SK-N-SH (cell line): Measurements from ENCODE around the gene EOGT. TPM values are rescaled to one million over a fixed set of nuclear protein-coding genes. Genes with fewer than 3 reads are reported as not detected.

ENCODE experiments used
- CTCF ChIA-PET: fragments of 300-600, 350-600 bp; formaldehyde crosslinking; extraction: SDS; loops from one replicate; lab custom pipeline; 2021; lab: Yijun Ruan, JAX
- POLR2A ChIA-PET: fragments of 350-600 bp; sonication (Branson Sonifier 250); formaldehyde crosslinking; extraction: SDS; loops from one replicate; lab custom pipeline; 2020; ENCODE audit warnings: antibody characterized with exemption, inconsistent platforms; lab: Yijun Ruan, JAX
- DNase-seq: peaks from one replicate; pipeline ENCODE4 v3.0.0; 2012
- H2AFZ ChIP-seq: fragments of 200-600 bp; sonication (generic); 2 replicates; pipeline ENCODE4 v1.8.1; 2016; ENCODE audit warnings: antibody characterized with exemption, mild to moderate bottlenecking, low read depth
- H3F3A ChIP-seq: fragments of 200-600 bp; sonication (generic); replicated peaks from 2 replicates; pipeline ENCODE3; 2016; ENCODE audit warnings: antibody characterized with exemption, mild to moderate bottlenecking; ENCODE audit not compliant: insufficient read depth
- H3K27ac ChIP-seq, 2 experiments: fragments of 200-500 bp in 1 of 2; fragments of 200-600 bp in 1 of 2; sonication (Bioruptor generic) in 1 of 2; sonication (generic), shearing (Covaris generic) in 1 of 2; 2 replicates each; pipeline versions ENCODE4 v1.5.1 to v1.6.1; 2014 to 2016; ENCODE audit warnings: low read depth in 2 of 2, inconsistent platforms in 1 of 2, low read length in 1 of 2, mild to moderate bottlenecking in 1 of 2, mixed read lengths in 1 of 2
- H3K27me3 ChIP-seq: fragments of 200-600 bp; sonication (generic), shearing (Covaris generic); 2 replicates; pipeline ENCODE4 v1.6.1; 2016; ENCODE audit warnings: mixed run types; ENCODE audit not compliant: insufficient read depth
- H3K36me3 ChIP-seq, 2 experiments: fragments of 200-500 bp in 1 of 2; fragments of 200-600 bp in 1 of 2; sonication (Bioruptor generic) in 1 of 2; sonication (generic) in 1 of 2; replicated peaks in 1 of 2; 2 replicates each; pipeline versions ENCODE3 to v1.5.1; 2014 to 2016; ENCODE audit warnings: low read length in 1 of 2, mild to moderate bottlenecking in 1 of 2; ENCODE audit not compliant: insufficient read depth in 2 of 2, control insufficient read depth in 1 of 2
- H3K4me1 ChIP-seq, 2 experiments: fragments of 200-500 bp in 1 of 2; fragments of 200-600 bp in 1 of 2; sonication (Bioruptor generic) in 1 of 2; sonication (generic), shearing (Covaris generic) in 1 of 2; 2 replicates each; pipeline versions ENCODE4 v1.5.1 to v1.6.1; 2014 to 2016; ENCODE audit warnings: low read depth in 1 of 2, low read length in 1 of 2, mixed run types in 1 of 2; ENCODE audit not compliant: insufficient read depth in 2 of 2, control insufficient read depth in 1 of 2
- H3K4me2 ChIP-seq: fragments of 200-600 bp; sonication (generic), shearing (Covaris generic); 2 replicates; pipeline ENCODE4 v1.6.1; 2017; ENCODE audit warnings: mixed run types
- H3K4me3 ChIP-seq, 2 experiments: fragments of 200-500 bp in 1 of 2; fragments of 200-600 bp in 1 of 2; sonication (Bioruptor generic) in 1 of 2; sonication (generic), shearing (Covaris generic) in 1 of 2; 2 replicates each; pipeline versions ENCODE4 v1.5.1 to v1.8.1; 2014 to 2016; ENCODE audit warnings: low read depth in 2 of 2, inconsistent platforms in 1 of 2, low read length in 1 of 2, mild to moderate bottlenecking in 1 of 2, mixed read lengths in 1 of 2, moderate library complexity in 1 of 2
- H3K79me2 ChIP-seq: fragments of 200-600 bp; sonication (generic); 2 replicates; pipeline ENCODE4 v1.8.1; 2017; ENCODE audit warnings: mild to moderate bottlenecking; ENCODE audit not compliant: insufficient read depth
- H3K9ac ChIP-seq: fragments of 200-600 bp; sonication (generic); 2 replicates; pipeline ENCODE4 v1.6.1; 2017; ENCODE audit warnings: mixed run types
- H3K9me2 ChIP-seq: fragments of 200-600 bp; sonication (generic); 2 replicates; pipeline ENCODE4 v1.6.1; 2017; ENCODE audit warnings: mixed run types
- H3K9me3 ChIP-seq: fragments of 200-600 bp; sonication (generic); 2 replicates; pipeline ENCODE4 v1.6.1; 2017; ENCODE audit warnings: mixed run types, mild to moderate bottlenecking, moderate library complexity
- H4K20me1 ChIP-seq: fragments of 200-600 bp; sonication (generic); 2 replicates; pipeline ENCODE4 v1.6.1; 2017; ENCODE audit warnings: mild to moderate bottlenecking, mixed run types; ENCODE audit not compliant: insufficient read depth
- CHD2 ChIP-seq: fragments of 150-350 bp; IDR thresholded peaks from 2 replicates; pipeline ENCODE4 v1.6.1; 2018; ENCODE audit warnings: low read length; ENCODE audit not compliant: partially characterized antibody
- EZH2phosphoT487 ChIP-seq: fragments of 200-600 bp; sonication (generic); IDR thresholded peaks from 2 replicates; pipeline ENCODE4 v1.6.1; 2017; ENCODE audit warnings: low read depth, mixed run types, mild to moderate bottlenecking, antibody characterized with exemption, moderate library complexity, borderline replicate concordance
- JUND ChIP-seq: IDR thresholded peaks from 2 replicates; pipeline ENCODE4 v1.4.0; 2012
- MEF2A ChIP-seq: IDR thresholded peaks from 2 replicates; pipeline ENCODE4 v1.4.0; 2012; ENCODE audit warnings: low read depth, borderline replicate concordance
- NFIC ChIP-seq: IDR thresholded peaks from 2 replicates; pipeline ENCODE4 v1.4.0; 2012; ENCODE audit warnings: borderline replicate concordance
- NRF1 ChIP-seq: IDR thresholded peaks from 2 replicates; pipeline ENCODE4 v1.6.1; 2012; ENCODE audit warnings: low read depth, mild to moderate bottlenecking, low read length
- RXRA ChIP-seq: IDR thresholded peaks from 2 replicates; pipeline ENCODE4 v1.4.0; 2012; ENCODE audit warnings: low read depth, mild to moderate bottlenecking, borderline replicate concordance
- USF2 ChIP-seq: fragments of 150-350 bp; IDR thresholded peaks from 2 replicates; pipeline ENCODE4 v1.6.1; 2017; ENCODE audit warnings: antibody characterized with exemption, low read length, low read depth, borderline replicate concordance
- ZBTB33 ChIP-seq: IDR thresholded peaks from 2 replicates; pipeline ENCODE4 v1.4.0; 2012; ENCODE audit warnings: low read depth, borderline replicate concordance
- polyA plus RNA-seq, 3 experiments: library from polyadenylated mRNA; depleted of rRNA; stranded (reverse); fragments of >200 nt; gene quantifications; 2 replicates each; pipeline ENCODE4 v1.2.3, GENCODE V29; 2012
- TF ChIP-seq, protein P1 (sequence below): fragments of 150-350 bp; IDR thresholded peaks from 2 replicates; pipeline ENCODE4 v1.6.1; 2016; ENCODE audit warnings: mild to moderate bottlenecking, low read depth, low read length
- TF ChIP-seq, protein P2 (sequence below): fragments of 200-600 bp; sonication (generic); IDR thresholded peaks from 2 replicates; pipeline ENCODE4 v1.6.1; 2017; ENCODE audit warnings: antibody characterized with exemption, mild to moderate bottlenecking, moderate library complexity

EOGT gene
- polyA plus RNA-seq, 1 of the 3 experiments (the other 2 are of a cell fraction): 6.0 TPM

DNA sequence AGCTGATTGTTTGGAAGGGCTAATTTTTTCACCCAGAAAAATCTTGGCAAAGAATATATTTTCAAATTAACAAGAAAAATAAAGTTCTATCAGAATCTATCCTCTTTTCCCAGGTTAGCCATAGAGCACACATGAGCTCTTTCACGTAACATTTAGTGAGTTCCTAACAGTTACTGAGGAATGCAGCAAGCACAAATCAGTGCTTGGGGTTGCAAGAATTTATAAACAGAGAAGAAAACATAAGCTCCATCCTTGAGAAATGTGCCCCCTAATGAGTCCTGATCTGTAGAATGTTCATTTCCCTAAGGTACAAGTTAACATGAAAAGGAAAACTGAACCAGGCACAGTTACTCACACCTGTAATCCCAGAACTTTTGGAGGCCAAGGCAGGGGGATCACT lies 13.9 kb downstream of the EOGT start (continued):
- no peak for TF ChIP-seq USF2
- no peak for TF ChIP-seq NFIC
- TF ChIP-seq, protein P1, sequence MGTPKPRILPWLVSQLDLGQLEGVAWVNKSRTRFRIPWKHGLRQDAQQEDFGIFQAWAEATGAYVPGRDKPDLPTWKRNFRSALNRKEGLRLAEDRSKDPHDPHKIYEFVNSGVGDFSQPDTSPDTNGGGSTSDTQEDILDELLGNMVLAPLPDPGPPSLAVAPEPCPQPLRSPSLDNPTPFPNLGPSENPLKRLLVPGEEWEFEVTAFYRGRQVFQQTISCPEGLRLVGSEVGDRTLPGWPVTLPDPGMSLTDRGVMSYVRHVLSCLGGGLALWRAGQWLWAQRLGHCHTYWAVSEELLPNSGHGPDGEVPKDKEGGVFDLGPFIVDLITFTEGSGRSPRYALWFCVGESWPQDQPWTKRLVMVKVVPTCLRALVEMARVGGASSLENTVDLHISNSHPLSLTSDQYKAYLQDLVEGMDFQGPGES: no peak
- no peak for TF ChIP-seq MEF2A
- TF ChIP-seq EZH2phosphoT487: no peak

GRCh38 chr3:68999158-68999557 lies 14.3 kb downstream of the EOGT start:
- Histone ChIP-seq H3K4me2 (no peak overlapping the region), H3F3A (no peaks in the 10 kb centered on the region), H3K9me3 (no peaks in the 10 kb centered on the region), H2AFZ (no peak overlapping the region), H4K20me1 (no peaks in the 10 kb centered on the region), H3K27ac (peak overlapping the region in 1 of 2 experiments; percentile 38; a peak in 1 of 4 replicates)
- CTCF ChIA-PET: interaction anchor here (0.9 to 1.5 kb wide), 4 partner anchors 8 to 411 kb away, joined by 3 to 4 read pairs (median 4); partner anchors contain the start of gene EOGT
- POLR2A ChIA-PET: no interaction called here
- TF ChIP-seq RXRA (no peak), NRF1 (no peak), JUND (no peak), ZBTB33 (no peak), CHD2 (no peak), EZH2phosphoT487 (no peak)
- TF ChIP-seq, protein P2, sequence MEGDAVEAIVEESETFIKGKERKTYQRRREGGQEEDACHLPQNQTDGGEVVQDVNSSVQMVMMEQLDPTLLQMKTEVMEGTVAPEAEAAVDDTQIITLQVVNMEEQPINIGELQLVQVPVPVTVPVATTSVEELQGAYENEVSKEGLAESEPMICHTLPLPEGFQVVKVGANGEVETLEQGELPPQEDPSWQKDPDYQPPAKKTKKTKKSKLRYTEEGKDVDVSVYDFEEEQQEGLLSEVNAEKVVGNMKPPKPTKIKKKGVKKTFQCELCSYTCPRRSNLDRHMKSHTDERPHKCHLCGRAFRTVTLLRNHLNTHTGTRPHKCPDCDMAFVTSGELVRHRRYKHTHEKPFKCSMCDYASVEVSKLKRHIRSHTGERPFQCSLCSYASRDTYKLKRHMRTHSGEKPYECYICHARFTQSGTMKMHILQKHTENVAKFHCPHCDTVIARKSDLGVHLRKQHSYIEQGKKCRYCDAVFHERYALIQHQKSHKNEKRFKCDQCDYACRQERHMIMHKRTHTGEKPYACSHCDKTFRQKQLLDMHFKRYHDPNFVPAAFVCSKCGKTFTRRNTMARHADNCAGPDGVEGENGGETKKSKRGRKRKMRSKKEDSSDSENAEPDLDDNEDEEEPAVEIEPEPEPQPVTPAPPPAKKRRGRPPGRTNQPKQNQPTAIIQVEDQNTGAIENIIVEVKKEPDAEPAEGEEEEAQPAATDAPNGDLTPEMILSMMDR: no peak
- TF ChIP-seq, all 33 proteins: peak for 0
- DNase-seq: no peak
- H3K4me1 ChIP-seq: no peaks in the 10 kb centered on the region
- no peak overlapping the region for H3K4me3 ChIP-seq
- H3K9me2 ChIP-seq: no peaks in the 10 kb centered on the region
- no peaks in the 10 kb centered on the region for H3K79me2 ChIP-seq
- no peaks in the 10 kb centered on the region for H3K27me3 ChIP-seq
- peaks cover 42 to 62% of the 10 kb centered on the region in 2 experiments for H3K36me3 ChIP-seq
- no peak overlapping the region for H3K9ac ChIP-seq
